ENCODE measurements around the gene ABHD17A.

ABHD17A gene

DNA sequence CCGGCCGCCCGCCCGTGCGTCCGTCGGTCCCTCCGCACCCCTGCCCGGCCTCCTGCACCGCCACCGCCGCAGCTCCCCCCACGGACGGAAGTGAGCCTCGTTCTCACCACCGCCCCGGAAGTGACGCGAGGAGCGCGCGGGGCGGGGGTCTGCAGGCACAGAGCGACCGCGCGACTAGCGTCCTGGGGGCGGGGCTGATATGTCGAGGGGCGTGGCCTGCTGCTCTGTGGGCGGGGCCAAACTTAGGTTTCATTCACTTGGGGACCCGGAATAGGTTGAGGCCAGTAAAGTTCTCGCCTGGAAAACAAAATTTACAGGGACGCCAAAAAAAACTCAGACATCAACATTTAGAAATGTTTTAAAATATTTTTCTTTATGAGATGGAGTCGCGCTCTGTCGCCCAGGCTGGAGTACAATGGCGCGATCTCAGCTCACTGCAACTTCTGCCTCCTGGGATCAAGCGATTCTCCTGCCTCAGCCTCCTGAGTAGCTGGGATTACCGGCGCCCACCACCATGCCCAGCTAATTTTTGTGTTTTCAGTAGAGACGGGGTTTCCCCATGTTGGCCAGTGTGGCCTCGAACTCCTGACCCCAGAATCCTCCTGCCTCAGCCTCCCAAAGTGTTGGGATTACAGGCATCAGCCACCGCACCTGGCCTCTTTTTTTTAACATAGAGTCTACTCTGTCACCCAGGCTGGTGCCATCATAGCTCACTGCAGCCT lies at the start of gene ABHD17A:
Gene ABHD17A (minus strand): TSS at position 99 of the 722 bp plus-strand sequence. CDS start 3,930 bp downstream, outside the sequence.
- peak; percentile 95 for DNase-seq (ENCODE audit: low spot score)

DNA sequence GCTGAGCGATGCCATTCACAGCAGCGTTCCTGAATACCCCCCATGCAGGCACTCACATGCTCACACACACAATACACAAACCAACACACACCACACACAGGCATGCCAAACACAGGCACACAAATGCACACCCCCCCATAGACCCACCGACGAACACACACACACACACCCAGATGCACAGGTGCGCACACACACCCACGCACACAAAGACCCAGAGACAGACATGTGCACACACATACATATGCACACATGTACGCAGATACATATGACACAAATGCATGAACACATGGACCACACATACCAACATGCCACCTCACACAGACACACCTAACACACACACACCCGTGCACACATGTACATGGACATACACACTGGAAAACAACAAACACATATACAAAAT lies 48.6 kb upstream of the ABHD17A start:
- no peak for DNase-seq (ENCODE audit: low spot score)

DNA sequence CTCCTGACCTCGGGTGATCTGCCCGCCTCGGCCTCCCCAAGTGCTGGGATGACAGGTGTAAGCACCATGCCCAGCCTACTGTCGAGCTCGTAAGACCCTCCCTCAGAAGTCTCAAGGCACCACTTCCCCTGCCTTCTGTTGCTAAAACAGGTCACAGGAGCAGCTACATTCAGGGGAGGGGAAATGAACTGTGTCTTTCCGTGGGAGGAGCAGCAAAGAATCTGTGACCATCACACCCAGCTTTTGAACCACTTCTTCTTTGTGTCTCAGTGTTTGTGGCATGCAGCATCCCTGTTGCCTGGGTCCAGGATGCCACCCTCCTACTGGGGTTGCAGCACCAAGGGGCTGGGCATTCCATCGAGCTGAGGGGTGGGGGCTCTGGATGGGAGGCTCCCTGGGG lies 47.9 kb upstream of the ABHD17A start:
- no peak for DNase-seq (ENCODE audit: low spot score)

DNA sequence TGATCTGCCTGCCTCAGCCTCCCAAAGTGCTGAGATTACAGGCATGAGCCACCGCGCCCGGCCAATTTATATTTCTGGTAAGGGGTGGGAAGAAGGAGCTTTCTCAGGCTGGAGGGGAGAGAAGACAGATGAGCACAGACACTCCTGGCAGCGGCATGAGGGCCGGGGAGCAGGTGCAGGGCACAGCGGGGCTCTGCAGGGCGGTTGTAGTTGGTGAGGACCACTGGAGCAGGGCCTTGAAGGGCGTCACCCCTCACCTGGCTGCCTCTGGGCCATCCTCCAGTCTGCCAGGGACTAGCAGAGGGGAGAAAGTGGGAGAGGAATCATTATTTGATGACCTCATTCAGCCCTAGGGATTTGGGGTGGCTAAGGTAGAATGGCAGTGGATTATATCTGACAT lies 47.1 kb upstream of the ABHD17A start:
- DNase-seq (ENCODE audit: low spot score): no peak

DNA sequence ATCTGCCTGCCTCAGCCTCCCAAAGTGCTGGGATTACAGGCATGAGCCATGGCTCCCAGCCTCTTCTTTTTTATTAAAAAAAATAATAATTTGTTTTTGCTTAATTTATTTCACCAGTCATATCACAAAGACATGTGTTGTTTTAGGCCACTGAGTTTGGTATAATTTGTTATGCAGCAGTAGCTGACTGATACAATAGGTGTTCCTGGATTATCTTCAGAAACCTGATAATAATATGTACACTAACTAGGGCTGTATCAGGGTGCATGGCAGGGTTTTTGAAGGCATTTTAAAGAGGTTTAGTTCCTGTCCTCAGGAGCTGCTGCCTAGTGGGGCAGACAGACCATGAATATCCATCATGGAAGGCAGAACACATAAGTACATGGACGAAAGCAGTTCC lies 46.1 kb upstream of the ABHD17A start:
- no peak for DNase-seq (ENCODE audit: low spot score)

DNA sequence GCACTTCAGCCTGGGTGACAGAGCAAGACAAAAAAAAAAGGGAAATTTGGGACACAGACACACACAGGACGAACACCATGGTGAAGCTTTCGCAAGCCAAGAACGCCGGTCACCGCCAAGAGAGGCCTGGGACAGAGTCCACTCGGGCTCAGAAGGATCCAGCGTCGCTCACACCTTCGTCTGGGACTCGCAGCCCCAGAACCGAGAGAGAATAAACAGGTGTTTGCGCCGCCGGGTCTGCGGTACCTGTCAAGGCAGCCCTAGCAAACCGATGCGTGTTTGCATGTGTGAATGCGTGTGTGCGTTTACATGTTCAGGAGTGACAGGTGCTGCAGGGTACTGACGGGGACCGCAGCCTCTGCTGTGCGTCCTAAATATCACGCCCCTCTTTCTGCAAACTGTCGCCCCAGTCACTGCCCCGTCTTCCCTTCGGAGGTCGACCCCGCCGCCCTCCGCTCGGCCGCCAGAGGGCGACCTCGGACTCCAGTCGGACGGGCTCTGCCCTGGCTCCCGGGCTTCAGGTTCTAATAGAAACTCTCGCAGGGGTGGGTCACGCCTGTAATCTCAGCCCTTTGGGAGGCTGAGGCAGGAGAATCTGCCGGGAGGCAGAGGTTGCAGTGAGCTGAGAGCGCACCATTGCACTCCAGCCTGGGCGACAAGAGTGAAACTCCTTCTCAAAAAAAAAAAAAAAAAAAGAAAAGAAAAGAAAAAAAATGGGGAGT lies 43.9 kb upstream of the ABHD17A start:
- peak; percentile 83 for DNase-seq (ENCODE audit: low spot score)

DNA sequence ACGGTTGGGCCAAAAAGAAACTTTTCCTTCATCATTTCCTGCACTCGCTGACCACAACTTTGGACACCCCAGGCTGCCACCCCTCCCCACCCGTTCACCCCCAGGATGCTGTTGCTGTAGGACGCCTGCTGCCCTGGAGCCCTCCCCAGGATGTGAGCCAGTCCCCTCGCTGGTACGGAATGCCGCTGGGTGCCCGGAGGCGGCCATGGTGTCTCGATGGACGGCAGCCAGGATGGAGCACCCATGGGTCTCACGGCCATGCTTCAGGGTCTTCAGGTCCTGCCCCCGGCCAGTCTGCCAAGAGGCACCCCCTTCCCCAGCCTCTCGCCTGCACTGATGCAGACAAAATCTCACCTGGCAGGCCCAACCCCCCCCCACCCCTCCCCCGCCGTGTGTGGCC lies 40.2 kb upstream of the ABHD17A start:
- DNase-seq (ENCODE audit: low spot score): no peak

DNA sequence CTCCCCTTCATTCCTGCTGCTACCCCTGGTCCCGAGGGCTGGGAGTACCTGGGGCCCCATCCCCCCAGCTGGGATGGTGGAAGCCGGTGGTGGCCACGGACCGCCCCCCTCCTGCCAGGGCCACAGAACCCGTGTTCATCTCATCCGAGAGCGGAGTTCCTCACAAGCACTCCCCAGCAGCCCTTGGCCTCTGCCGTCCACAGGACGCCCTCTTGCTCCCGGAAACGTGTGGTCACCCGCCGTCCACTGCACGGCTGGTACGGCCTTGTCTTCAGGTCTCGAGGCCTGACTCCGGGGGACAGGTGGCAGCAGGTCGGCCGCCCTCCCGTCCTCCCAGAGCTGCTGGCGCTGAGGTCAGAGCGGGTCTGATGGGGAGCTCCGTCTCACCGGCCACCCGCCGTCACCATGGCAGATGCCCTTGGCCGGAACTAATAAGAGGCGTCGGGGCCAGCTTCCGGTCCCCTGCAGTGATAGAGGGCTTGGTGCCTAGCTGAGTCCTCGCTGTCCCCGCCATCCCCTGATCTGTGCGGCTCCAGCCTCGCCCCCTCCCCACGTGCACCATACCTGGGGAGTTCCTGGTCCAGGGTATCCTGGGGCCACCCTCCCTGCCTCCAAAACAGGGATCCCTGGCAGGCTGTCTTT lies 39.1 kb upstream of the ABHD17A start:
- no peak for DNase-seq (ENCODE audit: low spot score)

DNA sequence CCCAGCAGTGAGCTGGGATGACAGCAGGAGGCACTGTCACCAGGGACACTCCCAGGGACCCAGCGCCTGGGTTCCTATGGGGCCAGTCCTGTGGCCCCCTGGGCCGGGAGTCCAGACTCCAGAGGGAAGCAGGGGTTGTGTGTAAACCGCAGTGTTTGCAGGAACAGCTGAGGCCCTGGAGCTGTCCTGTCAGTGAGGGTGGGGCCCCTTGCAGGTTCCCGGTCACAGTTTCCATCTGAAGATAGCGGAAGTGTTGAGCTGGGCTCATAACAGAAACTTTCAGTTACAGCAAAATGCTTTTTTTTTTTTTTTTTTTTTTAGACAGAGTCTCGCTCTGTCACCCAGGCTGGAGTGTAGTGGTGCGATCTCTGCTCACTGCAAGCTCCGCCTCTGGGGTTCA lies 38.0 kb upstream of the ABHD17A start:
- DNase-seq (ENCODE audit: low spot score): no peak

DNA sequence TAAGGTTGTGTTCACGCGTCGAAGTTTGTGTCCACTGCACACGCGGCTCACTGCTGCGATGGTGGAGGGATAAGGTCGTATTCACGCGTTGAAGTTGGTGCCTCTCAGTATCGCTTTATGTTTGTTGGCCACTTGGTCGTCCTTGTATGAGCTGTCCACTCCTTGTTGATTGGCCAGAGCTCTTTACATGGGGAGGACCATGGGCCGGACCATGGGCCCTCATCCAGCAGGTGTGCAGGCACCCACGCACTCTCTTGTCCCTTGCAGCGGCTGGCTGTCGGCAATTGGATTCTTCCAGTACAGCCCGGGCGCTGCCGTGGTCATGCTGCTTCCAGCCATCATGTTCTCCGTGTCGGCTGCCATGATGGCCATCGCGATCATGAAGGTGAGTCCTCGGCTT lies 37.5 kb upstream of the ABHD17A start:
- DNase-seq (ENCODE audit: low spot score): no peak

DNA sequence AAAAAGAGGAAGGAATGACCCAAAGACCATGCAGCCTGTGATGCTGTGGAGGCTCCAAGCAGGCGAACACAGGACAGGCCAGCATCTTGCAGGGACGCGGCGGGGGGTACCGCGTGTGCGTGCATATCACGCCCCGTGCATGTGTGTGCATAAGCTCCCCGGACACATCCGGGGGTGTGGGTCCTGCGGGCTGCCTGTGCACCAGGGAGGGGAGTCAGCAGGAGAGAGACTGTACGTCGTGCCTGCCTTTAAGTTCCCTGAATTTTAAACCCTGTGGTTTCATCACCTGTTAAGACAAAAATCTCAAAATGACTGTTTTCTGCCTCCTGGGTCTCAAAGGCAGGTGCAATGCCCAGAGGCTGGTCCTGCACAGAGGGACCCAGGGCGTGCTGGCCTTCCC lies 36.5 kb upstream of the ABHD17A start:
- no peak for DNase-seq (ENCODE audit: low spot score)

DNA sequence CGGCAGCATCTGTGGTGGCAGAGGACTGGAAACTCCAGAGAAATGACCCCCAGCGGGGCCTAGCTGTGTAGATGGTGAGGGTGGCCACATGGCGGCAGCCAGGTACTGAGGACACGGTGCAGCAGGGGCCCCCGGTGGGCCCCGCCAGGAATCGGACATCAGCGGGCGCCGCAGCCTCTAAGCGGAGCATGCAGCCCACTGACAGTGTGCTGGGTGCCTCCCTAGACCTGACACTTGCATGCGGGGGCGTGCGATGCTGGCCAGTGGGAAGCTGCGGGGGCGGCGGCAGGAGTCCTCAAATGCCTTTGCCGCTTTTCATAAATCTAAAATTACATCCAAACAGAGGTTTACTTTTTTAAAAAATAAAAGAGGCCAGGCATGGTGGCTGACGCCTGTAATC lies 36.0 kb upstream of the ABHD17A start:
- DNase-seq (ENCODE audit: low spot score): no peak

DNA sequence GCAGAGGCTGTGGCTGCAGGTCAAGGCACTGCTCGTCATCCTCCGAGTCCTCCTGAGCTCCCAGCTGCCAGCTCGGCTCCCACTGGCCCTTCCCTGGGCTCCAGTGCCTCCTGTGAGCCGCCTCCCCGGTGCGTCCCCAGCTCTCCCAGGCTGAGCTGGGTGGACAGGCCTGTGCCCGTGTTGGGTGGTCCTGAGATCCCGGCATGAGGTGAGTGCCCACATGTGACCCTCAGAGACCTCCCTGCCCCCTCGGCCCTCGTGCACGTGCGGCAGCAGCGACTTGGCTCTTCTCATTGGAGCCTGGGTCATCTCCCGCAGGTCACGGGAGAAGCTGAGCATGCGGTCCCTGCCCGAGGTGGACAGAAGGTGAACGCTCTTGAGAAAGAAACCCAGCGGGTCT lies 35.3 kb upstream of the ABHD17A start:
- no peak for DNase-seq (ENCODE audit: low spot score)

DNA sequence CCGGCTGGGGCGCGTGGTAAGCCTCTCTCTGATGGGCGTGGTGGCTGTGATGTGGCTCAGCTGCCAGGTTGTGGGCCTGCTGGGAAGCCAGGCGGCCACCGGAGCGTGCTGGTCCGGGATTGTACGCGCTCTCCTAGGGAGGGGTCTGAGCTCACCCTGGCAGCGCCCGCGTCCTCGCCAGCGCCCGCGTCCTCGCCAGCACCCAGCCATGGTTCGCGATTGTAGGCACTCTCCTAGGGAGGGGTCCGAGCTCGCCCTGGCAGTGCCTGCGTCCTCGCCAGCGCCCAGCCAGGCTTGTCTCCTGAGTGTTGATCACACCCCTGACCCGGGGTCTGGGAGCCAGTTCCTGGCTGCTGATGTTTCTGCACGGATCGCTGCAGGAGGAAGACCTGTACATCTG lies 33.7 kb upstream of the ABHD17A start:
- DNase-seq (ENCODE audit: low spot score): no peak

DNA sequence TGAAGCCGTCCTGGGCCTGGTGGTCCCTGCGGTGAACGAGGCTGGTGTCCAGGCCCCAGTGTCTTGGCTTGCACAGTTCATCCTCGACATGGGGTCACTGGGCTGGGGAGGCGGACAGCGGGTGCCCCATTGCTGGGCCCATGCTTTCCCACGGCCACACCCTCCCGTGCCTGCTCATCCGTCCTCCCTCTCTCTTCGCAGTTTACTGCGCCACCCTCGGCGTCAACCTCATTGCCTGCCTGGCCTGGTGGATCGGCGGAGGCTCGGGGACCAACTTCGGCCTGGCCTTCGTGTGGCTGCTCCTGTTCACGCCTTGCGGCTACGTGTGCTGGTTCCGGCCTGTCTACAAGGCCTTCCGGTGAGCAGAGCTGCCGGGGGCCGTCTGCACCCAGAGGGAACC lies 32.6 kb upstream of the ABHD17A start:
- no peak for DNase-seq (ENCODE audit: low spot score)

DNA sequence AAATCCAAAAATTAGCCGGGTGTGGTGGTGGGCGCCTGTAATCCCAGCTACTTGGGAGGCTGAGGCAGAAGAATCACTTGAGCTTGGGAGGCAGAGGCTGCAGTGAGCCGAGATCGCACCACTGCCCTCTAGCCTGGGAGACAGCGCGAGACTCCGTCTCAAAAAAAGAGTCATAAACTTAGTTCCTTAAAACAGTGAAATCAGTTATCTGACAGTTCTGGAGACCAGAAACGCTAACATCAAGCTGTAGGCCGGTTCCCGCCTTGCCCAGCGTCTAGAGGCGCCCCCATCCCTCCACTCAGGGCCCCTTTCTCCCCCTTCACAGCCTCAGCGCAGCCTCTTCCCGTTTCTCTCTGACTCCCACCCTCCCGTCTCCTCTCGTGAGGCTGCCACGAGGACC lies 31.9 kb upstream of the ABHD17A start:
- DNase-seq (ENCODE audit: low spot score): no peak

DNA sequence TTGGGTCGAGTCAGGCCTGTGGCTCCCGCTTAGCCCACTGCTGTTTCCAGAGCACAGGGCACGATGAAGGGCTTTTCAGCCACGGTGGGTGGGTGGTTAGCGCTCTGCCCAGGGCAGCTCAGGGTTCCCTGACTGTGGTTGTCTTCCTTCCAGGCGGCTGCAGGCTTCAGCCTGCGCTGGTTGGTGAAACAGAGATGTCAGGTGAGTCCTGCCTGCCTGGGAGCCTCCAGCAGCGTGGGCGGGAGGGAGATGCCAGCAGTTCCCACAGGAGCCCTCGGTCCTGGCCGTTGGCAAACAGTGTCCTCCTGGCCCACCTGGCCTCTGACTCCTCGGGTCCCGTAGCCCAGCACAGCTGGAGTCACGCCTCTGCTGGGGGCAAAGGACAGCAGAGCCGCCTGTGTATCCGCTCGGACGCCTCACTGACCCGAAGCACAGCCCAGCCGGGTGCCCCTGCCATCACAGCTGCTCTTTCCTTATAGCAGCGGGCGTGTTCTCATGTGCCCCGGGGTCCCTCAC lies 29.6 kb upstream of the ABHD17A start:
- no peak for DNase-seq (ENCODE audit: low spot score)

DNA sequence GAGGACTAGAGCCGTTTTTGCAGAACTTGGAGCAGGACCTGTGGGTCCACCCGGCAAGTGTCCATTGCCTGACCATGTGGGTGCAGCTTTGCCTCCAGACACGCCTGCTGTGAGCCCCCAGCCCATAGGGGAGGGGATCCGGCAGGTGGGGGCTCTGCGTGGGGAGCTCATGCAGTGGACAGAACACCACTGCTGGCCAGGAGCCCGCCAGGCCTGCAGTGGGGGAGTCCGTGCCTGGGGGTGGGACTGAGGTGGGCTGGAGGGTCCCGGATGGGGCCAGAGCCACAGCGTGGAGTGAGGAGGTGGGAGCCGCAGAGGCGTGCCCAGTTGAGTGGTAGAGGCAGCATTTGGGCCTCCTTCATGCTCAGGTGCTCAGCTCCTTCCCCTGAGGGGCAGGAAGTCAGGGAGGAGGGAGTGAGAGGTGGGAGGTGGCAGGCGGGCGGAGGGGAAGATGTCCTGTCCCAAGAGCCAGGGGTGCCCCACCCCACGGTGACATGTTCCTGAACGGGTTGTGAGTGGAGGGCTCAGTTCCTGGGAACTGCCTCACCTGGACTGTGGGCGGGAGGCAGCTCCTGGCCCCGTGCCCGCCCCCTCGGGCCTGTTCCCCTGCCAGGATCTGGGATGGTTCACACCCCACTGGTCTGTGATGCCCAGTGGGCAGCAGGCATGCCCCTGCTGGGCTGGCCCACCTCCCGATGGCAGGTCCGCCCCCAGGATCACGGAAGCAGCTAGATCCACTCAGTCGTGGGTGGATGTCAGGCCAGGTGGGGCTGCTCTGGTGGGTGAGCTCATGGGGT lies 28.7 kb upstream of the ABHD17A start:
- DNase-seq (ENCODE audit: low spot score): no peak

DNA sequence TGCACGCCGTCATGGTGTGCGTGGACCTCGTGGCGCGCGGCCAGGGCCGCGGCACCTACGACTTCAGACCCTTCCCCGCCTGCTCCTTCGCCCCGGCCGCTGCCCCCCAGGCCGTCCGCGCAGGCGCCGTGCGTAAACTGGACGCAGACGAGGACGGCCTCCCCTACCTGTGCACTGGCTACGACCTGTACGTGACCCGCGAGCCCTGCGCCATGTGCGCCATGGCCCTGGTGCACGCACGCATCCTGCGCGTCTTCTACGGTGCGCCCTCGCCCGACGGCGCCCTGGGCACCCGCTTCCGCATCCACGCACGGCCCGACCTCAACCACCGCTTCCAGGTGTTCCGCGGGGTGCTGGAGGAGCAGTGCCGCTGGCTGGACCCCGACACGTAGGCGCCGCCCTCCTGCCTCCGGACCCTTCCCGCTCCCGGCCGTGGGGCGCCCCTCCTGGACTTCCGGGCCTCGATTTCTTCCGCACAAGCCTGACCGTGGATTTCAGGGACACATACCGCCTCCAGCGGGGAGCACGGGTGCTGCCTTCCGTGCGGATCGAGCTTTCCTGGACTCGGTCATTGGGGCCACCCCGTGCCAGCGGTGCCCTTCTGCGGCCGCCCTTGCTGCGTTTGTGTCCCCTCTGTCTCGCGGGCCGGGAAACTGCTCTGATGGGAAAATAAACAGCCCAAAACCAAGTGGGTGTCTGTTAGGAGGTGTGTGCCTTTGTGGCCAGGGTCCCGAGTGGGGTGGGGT lies 27.6 kb upstream of the ABHD17A start:
- DNase-seq (ENCODE audit: low spot score): no peak

DNA sequence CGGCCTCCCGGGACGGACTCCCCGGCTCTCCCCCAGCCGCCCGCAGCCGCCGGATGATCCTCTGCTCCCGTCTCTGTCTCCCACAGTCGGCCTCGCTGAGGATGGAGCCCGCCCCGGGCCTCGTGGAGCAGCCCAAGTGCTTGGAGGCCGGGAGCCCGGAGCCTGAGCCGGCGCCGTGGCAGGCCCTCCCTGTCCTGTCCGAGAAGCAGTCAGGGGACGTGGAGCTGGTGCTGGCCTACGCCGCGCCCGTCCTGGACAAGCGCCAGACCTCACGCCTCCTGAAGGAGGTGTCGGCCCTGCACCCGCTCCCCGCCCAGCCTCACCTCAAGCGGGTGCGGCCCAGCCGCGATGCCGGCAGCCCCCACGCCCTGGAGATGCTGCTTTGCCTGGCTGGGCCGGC lies 26.7 kb upstream of the ABHD17A start:
- no peak for DNase-seq (ENCODE audit: low spot score)

DNA sequence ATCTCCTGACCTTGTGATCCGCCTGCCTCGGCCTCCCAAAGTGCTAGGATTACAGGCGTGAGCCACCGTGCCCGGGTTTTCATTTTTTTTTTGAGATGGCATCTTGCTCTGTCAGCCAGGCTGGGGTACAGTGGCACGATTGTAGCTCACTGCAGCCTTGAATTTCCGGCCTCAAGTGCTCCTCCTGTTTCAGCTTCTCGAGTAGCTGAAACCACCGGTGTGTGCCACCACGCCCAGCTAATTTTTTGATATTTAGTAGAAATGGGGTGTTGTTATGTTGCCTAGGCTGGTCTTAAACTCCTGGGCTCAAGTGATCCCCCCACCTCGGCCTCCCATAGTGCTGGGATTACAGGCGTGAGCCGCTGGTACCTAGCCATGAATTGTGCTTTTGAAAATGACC lies 25.8 kb upstream of the ABHD17A start:
- no peak for DNase-seq (ENCODE audit: low spot score)

DNA sequence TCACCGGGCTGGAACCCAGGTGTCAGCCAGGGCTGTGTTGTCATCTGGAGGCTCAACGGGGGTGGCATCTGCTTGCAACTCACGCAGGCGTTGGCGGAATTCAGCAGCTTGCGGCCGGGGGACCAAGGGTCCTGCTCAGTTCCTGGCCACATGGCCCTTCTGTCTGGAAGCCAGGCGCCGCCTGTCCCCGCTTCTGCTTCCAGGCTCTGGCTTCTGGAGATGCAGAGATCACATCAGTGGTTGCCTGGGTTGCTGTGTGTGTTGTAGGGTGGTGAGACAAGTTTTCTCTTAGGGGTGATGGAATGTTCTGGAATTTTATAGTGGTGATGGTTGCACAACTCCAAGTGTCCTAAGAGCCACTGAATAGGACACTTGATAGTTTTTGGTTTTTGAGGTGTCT lies 24.9 kb upstream of the ABHD17A start:
- DNase-seq (ENCODE audit: low spot score): no peak
